ENCODE results near the gene PDXDC1. TPM values are rescaled to one million over a fixed set of nuclear protein-coding genes. Genes with fewer than 3 reads are reported as not detected.
"Not testable (repeated sequence)": the region's sequence is repeated elsewhere in the genome, so short reads cannot be mapped to it uniquely, and the experiment has no call there.

The PDXDC1 gene
- total RNA-seq, 1 experiment from 2014 or later = 58.4 TPM

DNA sequence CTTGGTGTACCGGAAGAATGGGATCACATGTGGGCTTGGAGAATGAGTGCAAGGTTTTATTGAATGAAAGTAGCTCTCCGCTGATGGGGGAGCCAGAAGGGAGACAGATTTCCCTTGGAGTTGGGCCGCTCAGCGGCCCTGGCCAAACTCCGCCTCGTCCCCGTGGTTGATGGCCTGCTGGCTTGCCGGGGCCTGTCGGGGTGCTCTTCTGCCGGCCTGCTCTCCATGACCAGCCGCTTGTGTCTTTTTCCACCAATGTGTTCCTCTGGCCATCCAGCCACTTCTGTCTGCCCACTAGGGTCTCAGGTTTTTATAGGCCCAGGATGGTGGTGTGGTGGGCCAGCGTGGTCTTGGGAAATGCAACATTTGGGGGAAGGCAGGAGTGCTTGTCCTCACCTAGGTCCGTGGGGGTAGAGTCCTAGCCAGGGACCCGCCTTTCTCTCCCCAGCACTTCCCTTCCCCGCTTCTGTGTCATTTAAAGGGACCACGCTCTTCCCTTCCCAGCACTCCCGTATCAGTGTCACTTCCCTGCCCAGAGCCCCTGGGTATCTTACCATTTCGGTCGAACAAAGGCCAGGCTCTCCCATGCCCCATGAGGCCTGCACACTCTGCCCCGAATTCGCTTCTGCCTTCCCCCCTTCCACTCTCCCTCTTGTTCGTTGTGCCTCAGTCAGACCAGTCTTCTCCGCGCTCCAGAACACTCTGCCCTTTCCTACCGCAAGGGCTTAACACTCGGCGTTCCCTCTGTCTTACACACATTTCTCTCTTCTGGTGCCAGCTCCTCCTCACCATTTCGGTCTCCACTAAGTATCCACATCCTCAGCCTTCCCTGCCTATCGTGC, 52.9 kb downstream of the PDXDC1 start:
- not testable (repeated sequence) for H3K9me2 ChIP-seq (replicated peaks; ENCODE audit: insufficient read depth, low read length); H3K27ac ChIP-seq (ENCODE audit: low read length); H2AFZ ChIP-seq (ENCODE audit: low read length); H3K9me3 ChIP-seq (ENCODE audit: low read length); H3K27me3 ChIP-seq (ENCODE audit: low read length); DNase-seq; H3K4me3 ChIP-seq (ENCODE audit: low read length); H3K4me1 ChIP-seq (ENCODE audit: low read length); H3K4me2 ChIP-seq (ENCODE audit: low read depth, low read length, poor library complexity, severe bottlenecking); H4K20me1 ChIP-seq (ENCODE audit: insufficient read depth, low read depth, low read length); H3K9ac ChIP-seq (ENCODE audit: low read length)
- Histone ChIP-seq H3K36me3 (ENCODE audit: insufficient read depth, low read length) (peaks cover 15% of the 10 kb centered on the region; the same call in 1 of the 2 replicates), H3K79me2 (ENCODE audit: low read length) (peaks cover 12% of the 10 kb centered on the region; the same call in 1 of the 2 replicates)

DNA sequence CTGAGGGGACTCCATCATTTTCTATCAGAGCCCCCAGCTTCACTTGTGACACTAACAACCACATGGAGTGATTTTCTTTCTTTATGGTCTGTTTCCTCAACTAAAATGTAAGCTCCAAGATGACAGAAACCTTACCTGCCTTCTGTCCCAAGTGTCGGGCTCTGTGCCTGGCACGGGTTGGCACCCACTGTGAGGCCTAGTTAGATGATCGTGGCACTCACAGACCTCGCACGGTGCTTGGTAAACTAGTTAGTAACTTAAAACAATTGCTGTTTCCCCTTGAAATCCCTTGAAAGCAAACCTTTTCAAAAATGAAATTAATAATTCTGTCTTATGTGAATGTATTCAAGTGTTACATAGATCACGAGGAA, 53.5 kb downstream of the PDXDC1 start:
- H3K4me2 ChIP-seq (ENCODE audit: low read depth, low read length, poor library complexity, severe bottlenecking); H4K20me1 ChIP-seq (ENCODE audit: insufficient read depth, low read depth, low read length); H3K9ac ChIP-seq (ENCODE audit: low read length); H3K27me3 ChIP-seq (ENCODE audit: low read length); H3K27ac ChIP-seq (ENCODE audit: low read length); H3K4me3 ChIP-seq (ENCODE audit: low read length); H2AFZ ChIP-seq (ENCODE audit: low read length); H3K9me3 ChIP-seq (ENCODE audit: low read length); H3K36me3 ChIP-seq (ENCODE audit: insufficient read depth, low read length); H3K9me2 ChIP-seq (replicated peaks; ENCODE audit: insufficient read depth, low read length); H3K79me2 ChIP-seq (ENCODE audit: low read length); DNase-seq; H3K4me1 ChIP-seq (ENCODE audit: low read length): not testable (repeated sequence)

DNA sequence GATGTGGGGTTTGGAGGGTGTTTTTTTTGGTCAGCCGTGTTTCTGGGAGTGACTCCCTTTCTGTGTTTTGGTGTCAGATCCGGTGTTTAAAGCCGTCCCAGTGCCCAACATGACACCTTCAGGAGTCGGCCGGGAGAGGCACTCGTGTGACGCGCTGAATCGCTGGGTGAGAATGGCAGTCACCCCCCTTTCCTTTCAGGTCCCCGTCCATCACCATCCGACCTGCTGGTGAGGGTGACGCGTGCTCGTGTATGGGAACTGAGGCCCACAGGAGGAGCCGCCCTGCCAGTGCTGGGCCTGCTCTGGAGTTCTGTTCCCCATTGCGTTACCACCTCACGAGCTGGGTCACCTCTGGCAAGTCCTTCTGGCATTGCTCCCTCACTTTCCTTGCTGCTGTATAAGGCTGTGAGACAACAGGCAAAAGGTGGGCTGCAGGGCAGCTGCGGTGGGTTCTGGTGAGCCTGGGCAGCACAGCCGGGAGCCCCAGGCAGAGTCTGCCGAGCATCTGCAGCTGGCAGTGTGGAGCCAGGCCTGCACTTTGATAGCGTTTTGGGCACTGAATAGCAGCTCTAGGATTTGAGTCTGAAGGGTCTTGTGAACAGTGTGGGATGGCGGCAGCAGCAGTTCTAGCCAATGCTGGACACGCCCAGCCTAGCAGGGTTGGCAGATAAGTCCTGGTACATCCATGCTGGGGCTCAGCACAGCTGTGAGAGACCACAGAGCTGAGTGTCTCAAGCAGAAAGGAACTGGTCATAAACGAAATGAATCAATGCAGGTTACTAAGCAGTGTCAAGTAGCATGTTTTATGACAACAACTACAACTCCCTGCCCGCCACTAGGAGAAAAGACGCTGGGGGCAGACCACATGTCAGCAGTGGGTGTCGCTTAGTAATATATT, 54.2 kb downstream of the PDXDC1 start:
- not testable (repeated sequence) for H3K9me3 ChIP-seq (ENCODE audit: low read length); H3K4me2 ChIP-seq (ENCODE audit: low read depth, low read length, poor library complexity, severe bottlenecking); H3K27ac ChIP-seq (ENCODE audit: low read length); H3K4me3 ChIP-seq (ENCODE audit: low read length); H3K4me1 ChIP-seq (ENCODE audit: low read length); H3K79me2 ChIP-seq (ENCODE audit: low read length); H2AFZ ChIP-seq (ENCODE audit: low read length); DNase-seq; H4K20me1 ChIP-seq (ENCODE audit: insufficient read depth, low read depth, low read length); H3K27me3 ChIP-seq (ENCODE audit: low read length); H3K9me2 ChIP-seq (replicated peaks; ENCODE audit: insufficient read depth, low read length); H3K9ac ChIP-seq (ENCODE audit: low read length)
- H3K36me3 ChIP-seq (ENCODE audit: insufficient read depth, low read length) = peaks cover 12% of the 10 kb centered on the region; the same call in 1 of the 2 replicates

DNA sequence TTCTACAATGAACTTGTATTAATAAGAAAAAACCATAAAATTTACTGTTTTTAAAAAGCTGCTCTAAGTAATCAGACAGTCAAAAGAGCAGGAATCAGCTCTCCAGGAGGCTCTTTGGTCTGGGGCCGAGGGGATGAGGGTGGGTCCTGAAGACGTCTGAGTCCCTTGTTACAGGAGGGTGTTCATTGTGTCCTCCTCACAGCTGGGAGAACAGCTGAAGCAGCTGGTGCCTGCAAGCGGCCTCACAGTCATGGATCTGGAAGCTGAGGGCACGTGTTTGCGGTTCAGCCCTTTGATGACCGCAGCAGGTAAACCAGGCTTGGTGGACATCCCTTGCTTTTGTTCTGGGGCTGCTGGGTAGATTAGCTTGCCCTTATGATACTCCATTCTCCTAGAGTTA, 54.9 kb downstream of the PDXDC1 start:
- H3K9ac ChIP-seq (ENCODE audit: low read length); H3K9me3 ChIP-seq (ENCODE audit: low read length); H3K79me2 ChIP-seq (ENCODE audit: low read length); H3K9me2 ChIP-seq (replicated peaks; ENCODE audit: insufficient read depth, low read length); H3K4me3 ChIP-seq (ENCODE audit: low read length); H3K27me3 ChIP-seq (ENCODE audit: low read length); H2AFZ ChIP-seq (ENCODE audit: low read length); DNase-seq; H3K27ac ChIP-seq (ENCODE audit: low read length); H3K4me2 ChIP-seq (ENCODE audit: low read depth, low read length, poor library complexity, severe bottlenecking); H4K20me1 ChIP-seq (ENCODE audit: insufficient read depth, low read depth, low read length); H3K4me1 ChIP-seq (ENCODE audit: low read length): not testable (repeated sequence)
- peaks cover 16% of the 10 kb centered on the region; the same call in 1 of the 2 replicates for H3K36me3 ChIP-seq (ENCODE audit: insufficient read depth, low read length)

DNA sequence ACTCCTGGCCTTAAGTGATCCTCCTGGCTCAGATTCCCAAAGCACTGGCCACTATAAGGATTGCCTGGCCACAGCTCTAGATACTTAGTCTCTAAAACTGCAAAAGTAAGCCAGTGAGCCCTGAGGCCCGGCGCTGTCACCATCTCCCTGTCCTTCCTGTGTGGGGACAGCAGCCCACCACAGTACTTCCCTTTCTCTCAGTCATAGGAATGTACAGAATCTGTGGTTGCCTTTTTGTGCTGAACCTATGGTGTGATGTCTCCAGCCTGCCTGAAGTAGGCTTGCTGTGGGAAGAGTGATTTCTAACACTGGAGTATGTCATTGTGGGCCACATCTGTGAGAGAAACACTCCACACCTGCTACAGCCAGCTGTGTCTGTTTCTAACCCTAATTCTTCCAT, 56.4 kb downstream of the PDXDC1 start:
- Histone ChIP-seq H3K79me2 (ENCODE audit: low read length) (peaks cover 2% of the 10 kb centered on the region; the same call in 1 of the 2 replicates), H3K4me3 (ENCODE audit: low read length) (no peak overlapping the region), H3K9me2 (replicated peaks; ENCODE audit: insufficient read depth, low read length) (no peaks in the 10 kb centered on the region), H3K27me3 (ENCODE audit: low read length) (no peaks in the 10 kb centered on the region), H3K27ac (ENCODE audit: low read length) (no peak overlapping the region), H3K4me2 (ENCODE audit: low read depth, low read length, poor library complexity, severe bottlenecking) (no peak overlapping the region), H3K9me3 (ENCODE audit: low read length) (no peaks in the 10 kb centered on the region), H3K4me1 (ENCODE audit: low read length) (no peaks in the 10 kb centered on the region), H2AFZ (ENCODE audit: low read length) (no peak overlapping the region), H3K9ac (ENCODE audit: low read length) (no peak overlapping the region), H4K20me1 (ENCODE audit: insufficient read depth, low read depth, low read length) (no peaks in the 10 kb centered on the region), H3K36me3 (ENCODE audit: insufficient read depth, low read length) (peaks cover 16% of the 10 kb centered on the region; the same call in 1 of the 2 replicates)
- DNase-seq = no peak

DNA sequence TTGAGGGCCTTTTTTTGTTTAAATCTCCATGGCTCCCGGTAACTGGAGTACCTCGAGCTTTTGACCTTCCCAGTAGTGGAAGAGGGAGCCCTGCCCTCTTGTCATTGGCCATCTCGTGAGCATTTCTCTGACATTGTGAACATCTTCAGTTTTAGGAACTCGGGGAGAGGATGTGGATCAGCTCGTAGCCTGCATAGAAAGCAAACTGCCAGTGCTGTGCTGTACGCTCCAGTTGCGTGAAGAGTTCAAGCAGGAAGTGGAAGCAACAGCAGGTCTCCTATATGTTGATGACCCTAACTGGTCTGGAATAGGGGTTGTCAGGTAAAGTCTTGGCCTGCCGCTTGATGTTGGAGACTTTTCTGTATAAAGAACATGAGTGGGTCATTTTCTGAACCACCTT, 56.8 kb downstream of the PDXDC1 start:
- Histone ChIP-seq H3K9me2 (replicated peaks; ENCODE audit: insufficient read depth, low read length) (no peaks in the 10 kb centered on the region), H3K27ac (ENCODE audit: low read length) (no peak overlapping the region), H3K9ac (ENCODE audit: low read length) (no peak overlapping the region), H4K20me1 (ENCODE audit: insufficient read depth, low read depth, low read length) (no peaks in the 10 kb centered on the region), H3K9me3 (ENCODE audit: low read length) (no peaks in the 10 kb centered on the region), H2AFZ (ENCODE audit: low read length) (no peak overlapping the region), H3K36me3 (ENCODE audit: insufficient read depth, low read length) (peaks cover 18% of the 10 kb centered on the region; the same call in 1 of the 2 replicates), H3K4me2 (ENCODE audit: low read depth, low read length, poor library complexity, severe bottlenecking) (no peak overlapping the region), H3K4me3 (ENCODE audit: low read length) (no peak overlapping the region), H3K27me3 (ENCODE audit: low read length) (no peaks in the 10 kb centered on the region), H3K79me2 (ENCODE audit: low read length) (peaks cover 2% of the 10 kb centered on the region; the same call in 1 of the 2 replicates), H3K4me1 (ENCODE audit: low read length) (no peaks in the 10 kb centered on the region)
- DNase-seq = no peak

DNA sequence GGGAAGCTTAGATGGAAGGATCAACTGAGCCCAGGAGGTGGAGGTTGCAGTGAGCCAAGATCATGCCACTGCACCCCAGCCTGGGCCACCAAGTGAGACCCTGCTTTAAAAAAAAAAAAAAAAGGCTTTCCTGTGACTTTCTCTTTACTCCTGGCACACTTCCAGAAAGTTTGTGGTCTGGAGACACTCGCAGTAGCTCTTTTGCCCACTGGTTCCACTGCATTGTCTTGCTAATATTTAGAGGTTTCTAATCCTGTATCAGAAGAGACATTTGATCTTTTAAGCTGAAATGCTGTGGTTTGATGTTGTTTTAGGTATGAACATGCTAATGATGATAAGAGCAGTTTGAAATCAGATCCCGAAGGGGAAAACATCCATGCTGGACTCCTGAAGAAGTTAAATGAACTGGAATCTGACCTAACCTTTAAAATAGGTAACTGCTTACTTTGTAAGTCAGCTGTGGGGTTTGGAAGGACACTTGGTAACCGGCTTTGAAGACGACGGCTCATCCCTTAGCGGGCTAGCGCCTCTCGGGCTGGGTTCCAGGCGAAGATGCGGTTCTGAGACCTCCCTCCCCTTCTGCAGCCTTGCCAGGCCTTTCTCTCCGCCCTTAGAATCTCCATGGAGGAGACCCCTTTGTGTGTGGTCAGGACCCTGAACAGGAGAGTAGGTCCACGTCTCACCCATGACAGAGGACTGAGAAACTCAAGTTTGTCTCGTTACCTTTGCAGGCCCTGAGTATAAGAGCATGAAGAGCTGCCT, 57.9 kb downstream of the PDXDC1 start:
- H3K79me2 ChIP-seq (ENCODE audit: low read length) = peaks cover 2% of the 10 kb centered on the region; the same call in 1 of the 2 replicates
- no peak overlapping the region for H3K4me2 ChIP-seq (ENCODE audit: low read depth, low read length, poor library complexity, severe bottlenecking)
- H3K27ac ChIP-seq (ENCODE audit: low read length) = no peak overlapping the region
- no peaks in the 10 kb centered on the region for H4K20me1 ChIP-seq (ENCODE audit: insufficient read depth, low read depth, low read length)
- H3K9ac ChIP-seq (ENCODE audit: low read length) = no peak overlapping the region
- H3K9me2 ChIP-seq (replicated peaks; ENCODE audit: insufficient read depth, low read length) = no peaks in the 10 kb centered on the region
- no peak overlapping the region for H2AFZ ChIP-seq (ENCODE audit: low read length)
- no peak for DNase-seq
- H3K9me3 ChIP-seq (ENCODE audit: low read length) = no peaks in the 10 kb centered on the region
- H3K4me3 ChIP-seq (ENCODE audit: low read length) = no peak overlapping the region
- no peaks in the 10 kb centered on the region for H3K4me1 ChIP-seq (ENCODE audit: low read length)
- H3K36me3 ChIP-seq (ENCODE audit: insufficient read depth, low read length) = peaks cover 27% of the 10 kb centered on the region; the same call in 1 of the 2 replicates
- H3K27me3 ChIP-seq (ENCODE audit: low read length) = no peaks in the 10 kb centered on the region

All from Karpas-422 (cell line).